ENCODE data around the gene MARCHF10. TPM values are rescaled to one million over a fixed set of nuclear protein-coding genes. Genes with fewer than 3 reads are reported as not detected.
A peak's percentile ranks its signal among the peaks of the same experiment; 100 is the strongest.

Gene MARCHF10
- total and polyA plus RNA-seq, 7 donors, result 0.09 to 2.1 (median 0.71) TPM; not detected in 2

GRCh38 chr17:62675260-62675659, 132.9 kb downstream of the MARCHF10 start:
- no peaks in the 10 kb centered on the region for H3K4me1 ChIP-seq
- TF ChIP-seq POLR2AphosphoS5 (IDR thresholded peaks at IDR 0.05) (no peak), CTCF (IDR thresholded peaks at IDR 0.05) (no peak), POLR2A (IDR thresholded peaks at IDR 0.05) (no peak), EP300 (IDR thresholded peaks at IDR 0.05) (no peak)
- intact Hi-C loops (cut with DNase I), result no loop called here
- no peak overlapping the region for H3K4me3 ChIP-seq
- H3K27ac ChIP-seq, result no peak overlapping the region
- DNase-seq, result peak; percentile 63
- H3K27me3 ChIP-seq, result no peaks in the 10 kb centered on the region
- H3K36me3 ChIP-seq, result no peaks in the 10 kb centered on the region
- 71 to 78% methylated on average over 12 of the region's 12 CpGs for WGBS, 2 donors
- no peaks in the 10 kb centered on the region for H3K9me3 ChIP-seq

GRCh38 chr17:62674841-62675240, 133.3 kb downstream of the MARCHF10 start:
- intact Hi-C loops (cut with DNase I), result no loop called here
- WGBS, 2 donors, result 90% methylated on average over 3 of the region's 3 CpGs
- Histone ChIP-seq H3K27me3 (no peaks in the 10 kb centered on the region), H3K4me1 (no peaks in the 10 kb centered on the region), H3K9me3 (no peaks in the 10 kb centered on the region), H3K4me3 (no peak overlapping the region), H3K36me3 (no peaks in the 10 kb centered on the region), H3K27ac (no peak overlapping the region)
- DNase-seq, result no peak
- no peak for TF ChIP-seq POLR2AphosphoS5 (IDR thresholded peaks at IDR 0.05)
- TF ChIP-seq EP300 (IDR thresholded peaks at IDR 0.05), result no peak
- no peak for TF ChIP-seq POLR2A (IDR thresholded peaks at IDR 0.05)
- TF ChIP-seq CTCF (IDR thresholded peaks at IDR 0.05), result no peak

- Histone ChIP-seq H3K27me3 (no peaks in the 10 kb centered on the region), H3K36me3 (no peaks in the 10 kb centered on the region), H3K4me1 (no peaks in the 10 kb centered on the region), H3K4me3 (no peak overlapping the region), H3K9me3 (no peaks in the 10 kb centered on the region), H3K27ac (no peak overlapping the region)
- DNase-seq, result peak; percentile 48
- no peak for TF ChIP-seq POLR2AphosphoS5 (IDR thresholded peaks at IDR 0.05)
- TF ChIP-seq EP300 (IDR thresholded peaks at IDR 0.05), result no peak
- TF ChIP-seq POLR2A (IDR thresholded peaks at IDR 0.05), result no peak
- TF ChIP-seq CTCF (IDR thresholded peaks at IDR 0.05), result no peak
- 55 to 66% methylated on average over 6 of the region's 6 CpGs for WGBS, 2 donors
- intact Hi-C loops (cut with DNase I), result no loop called here
Measured at GRCh38 chr17:62674363-62674739, 133.8 kb downstream of the MARCHF10 start.

GRCh38 chr17:62673614-62674362, 134.3 kb downstream of the MARCHF10 start:
- WGBS, 2 donors, result 89 to 90% methylated on average over 20 of the region's 20 CpGs
- intact Hi-C loops (cut with DNase I), result no loop called here

More at GRCh38 chr17:62673614-62674362, 134.3 kb downstream of the MARCHF10 start:
- H3K36me3 ChIP-seq, result no peaks in the 10 kb centered on the region
- no peaks in the 10 kb centered on the region for H3K4me1 ChIP-seq
- TF ChIP-seq POLR2AphosphoS5 (IDR thresholded peaks at IDR 0.05), result no peak
- no peak for TF ChIP-seq CTCF (IDR thresholded peaks at IDR 0.05)
- TF ChIP-seq POLR2A (IDR thresholded peaks at IDR 0.05), result no peak
- TF ChIP-seq EP300 (IDR thresholded peaks at IDR 0.05), result no peak
- no peak overlapping the region for H3K27ac ChIP-seq
- H3K4me3 ChIP-seq, result no peak overlapping the region
- peak; percentile 40 for DNase-seq
- H3K9me3 ChIP-seq, result no peaks in the 10 kb centered on the region
- no peaks in the 10 kb centered on the region for H3K27me3 ChIP-seq
